ENCODE data around the gene COL28A1. TPM values are rescaled to one million over a fixed set of nuclear protein-coding genes. Genes with fewer than 3 reads are reported as not detected.

COL28A1 gene
- total RNA-seq, 1 donor: 0.36 TPM

DNA sequence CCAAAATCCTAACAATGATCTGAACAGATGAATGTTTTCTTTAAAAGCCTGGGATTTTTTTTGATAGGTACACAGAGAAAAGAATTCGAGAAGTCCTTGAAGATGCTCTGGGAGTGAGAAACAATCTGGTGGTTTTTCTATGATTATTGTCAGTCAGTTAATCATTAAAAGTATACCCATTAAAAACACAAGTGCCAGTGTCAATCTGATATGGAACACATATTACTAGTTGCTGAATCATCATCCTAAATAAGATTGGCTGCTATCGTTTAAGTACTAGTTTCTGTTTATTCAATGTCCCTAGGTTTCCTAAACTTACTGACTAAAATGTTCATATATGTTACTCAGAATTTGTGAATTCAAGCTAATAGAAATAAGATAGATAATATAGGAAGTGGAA, 16.1 kb downstream of the COL28A1 start:
- H3K4me1 ChIP-seq (ENCODE audit: insufficient read depth, low read length): peaks cover 11% of the 10 kb centered on the region
- H3K9me3 ChIP-seq (ENCODE audit: low read depth, low read length): no peaks in the 10 kb centered on the region
- H3K79me2 ChIP-seq (ENCODE audit: insufficient read depth, low read length): no peaks in the 10 kb centered on the region
- no peak overlapping the region for H2AFZ ChIP-seq (ENCODE audit: low read length)
- no peak for DNase-seq (ENCODE audit: insufficient read length, low spot score, missing footprints)
- no peak overlapping the region for H3K27ac ChIP-seq (ENCODE audit: low read depth, low read length)
- no peaks in the 10 kb centered on the region for H4K20me1 ChIP-seq (ENCODE audit: insufficient read depth, low read length)
- no peaks in the 10 kb centered on the region for H3K36me3 ChIP-seq (ENCODE audit: insufficient read depth, low read length)
- no peak overlapping the region for H3K4me3 ChIP-seq (ENCODE audit: insufficient read depth, low read length)
- H3K4me2 ChIP-seq (ENCODE audit: insufficient read depth, low read length): no peak overlapping the region
- no peaks in the 10 kb centered on the region for H3K27me3 ChIP-seq (ENCODE audit: insufficient read depth, low read length)
- TF ChIP-seq, protein P1, sequence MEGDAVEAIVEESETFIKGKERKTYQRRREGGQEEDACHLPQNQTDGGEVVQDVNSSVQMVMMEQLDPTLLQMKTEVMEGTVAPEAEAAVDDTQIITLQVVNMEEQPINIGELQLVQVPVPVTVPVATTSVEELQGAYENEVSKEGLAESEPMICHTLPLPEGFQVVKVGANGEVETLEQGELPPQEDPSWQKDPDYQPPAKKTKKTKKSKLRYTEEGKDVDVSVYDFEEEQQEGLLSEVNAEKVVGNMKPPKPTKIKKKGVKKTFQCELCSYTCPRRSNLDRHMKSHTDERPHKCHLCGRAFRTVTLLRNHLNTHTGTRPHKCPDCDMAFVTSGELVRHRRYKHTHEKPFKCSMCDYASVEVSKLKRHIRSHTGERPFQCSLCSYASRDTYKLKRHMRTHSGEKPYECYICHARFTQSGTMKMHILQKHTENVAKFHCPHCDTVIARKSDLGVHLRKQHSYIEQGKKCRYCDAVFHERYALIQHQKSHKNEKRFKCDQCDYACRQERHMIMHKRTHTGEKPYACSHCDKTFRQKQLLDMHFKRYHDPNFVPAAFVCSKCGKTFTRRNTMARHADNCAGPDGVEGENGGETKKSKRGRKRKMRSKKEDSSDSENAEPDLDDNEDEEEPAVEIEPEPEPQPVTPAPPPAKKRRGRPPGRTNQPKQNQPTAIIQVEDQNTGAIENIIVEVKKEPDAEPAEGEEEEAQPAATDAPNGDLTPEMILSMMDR (IDR thresholded peaks at IDR 0.05; ENCODE audit: extremely low read depth, low read depth, low read length): no peak

DNA sequence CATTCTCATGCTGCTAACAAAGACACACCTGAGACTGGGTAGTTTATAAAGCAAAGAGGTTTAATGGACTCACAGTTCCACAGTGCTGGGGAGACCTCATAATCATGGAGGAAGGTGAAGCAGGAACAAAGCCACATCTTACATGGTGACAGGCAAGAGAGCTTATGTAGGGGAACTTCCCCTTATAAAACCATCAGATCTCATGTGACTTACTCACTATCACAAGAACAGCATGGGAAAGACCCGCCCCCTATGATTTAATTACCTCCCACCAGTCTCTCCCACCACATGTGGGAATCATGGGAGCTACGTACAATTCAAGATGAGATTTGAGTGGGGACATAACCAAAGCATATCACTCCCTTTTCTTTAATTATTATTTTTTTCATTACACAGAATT, 16.6 kb downstream of the COL28A1 start:
- H3K9me3 ChIP-seq (ENCODE audit: low read depth, low read length): no peaks in the 10 kb centered on the region
- no peaks in the 10 kb centered on the region for H4K20me1 ChIP-seq (ENCODE audit: insufficient read depth, low read length)
- TF ChIP-seq, protein P1 (IDR thresholded peaks at IDR 0.05; ENCODE audit: extremely low read depth, low read depth, low read length): no peak
- DNase-seq (ENCODE audit: insufficient read length, low spot score, missing footprints): no peak
- H3K4me1 ChIP-seq (ENCODE audit: insufficient read depth, low read length): peaks cover 6% of the 10 kb centered on the region
- H3K4me3 ChIP-seq (ENCODE audit: insufficient read depth, low read length): no peak overlapping the region
- H3K27ac ChIP-seq (ENCODE audit: low read depth, low read length): no peak overlapping the region
- H2AFZ ChIP-seq (ENCODE audit: low read length): no peak overlapping the region
- H3K27me3 ChIP-seq (ENCODE audit: insufficient read depth, low read length): no peaks in the 10 kb centered on the region
- no peak overlapping the region for H3K4me2 ChIP-seq (ENCODE audit: insufficient read depth, low read length)
- H3K36me3 ChIP-seq (ENCODE audit: insufficient read depth, low read length): no peaks in the 10 kb centered on the region
- H3K79me2 ChIP-seq (ENCODE audit: insufficient read depth, low read length): no peaks in the 10 kb centered on the region

DNA sequence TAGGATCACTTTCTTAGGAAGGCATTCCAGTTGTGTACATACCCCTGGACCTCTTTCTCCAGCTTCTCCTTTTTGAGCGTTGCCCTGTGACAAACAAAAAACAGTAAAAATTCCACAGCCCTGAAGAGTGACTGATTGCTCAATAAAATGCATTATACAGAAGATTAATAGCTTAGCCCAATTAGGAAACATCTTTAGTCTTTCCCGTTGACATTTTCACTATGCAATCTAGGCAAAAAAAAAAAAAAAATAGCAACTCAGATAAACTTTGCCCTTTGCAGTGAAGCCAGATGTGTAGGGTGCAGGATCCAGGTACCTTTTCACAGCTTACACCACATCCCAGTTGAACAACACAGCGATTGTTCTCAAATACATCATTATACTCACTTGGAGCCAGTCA, 17.9 kb downstream of the COL28A1 start:
- no peak overlapping the region for H3K27ac ChIP-seq (ENCODE audit: low read depth, low read length)
- H3K79me2 ChIP-seq (ENCODE audit: insufficient read depth, low read length): no peaks in the 10 kb centered on the region
- no peaks in the 10 kb centered on the region for H3K9me3 ChIP-seq (ENCODE audit: low read depth, low read length)
- no peaks in the 10 kb centered on the region for H3K4me1 ChIP-seq (ENCODE audit: insufficient read depth, low read length)
- H3K27me3 ChIP-seq (ENCODE audit: insufficient read depth, low read length): no peaks in the 10 kb centered on the region
- TF ChIP-seq, protein P1 (IDR thresholded peaks at IDR 0.05; ENCODE audit: extremely low read depth, low read depth, low read length): no peak
- H3K36me3 ChIP-seq (ENCODE audit: insufficient read depth, low read length): no peaks in the 10 kb centered on the region
- no peak overlapping the region for H3K4me2 ChIP-seq (ENCODE audit: insufficient read depth, low read length)
- DNase-seq (ENCODE audit: insufficient read length, low spot score, missing footprints): no peak
- H2AFZ ChIP-seq (ENCODE audit: low read length): no peak overlapping the region
- H4K20me1 ChIP-seq (ENCODE audit: insufficient read depth, low read length): no peaks in the 10 kb centered on the region
- H3K4me3 ChIP-seq (ENCODE audit: insufficient read depth, low read length): no peak overlapping the region

- H3K4me3 ChIP-seq (ENCODE audit: insufficient read depth, low read length): no peak overlapping the region
- H4K20me1 ChIP-seq (ENCODE audit: insufficient read depth, low read length): no peaks in the 10 kb centered on the region
- H3K4me2 ChIP-seq (ENCODE audit: insufficient read depth, low read length): no peak overlapping the region
- H3K4me1 ChIP-seq (ENCODE audit: insufficient read depth, low read length): no peaks in the 10 kb centered on the region
- no peaks in the 10 kb centered on the region for H3K79me2 ChIP-seq (ENCODE audit: insufficient read depth, low read length)
- TF ChIP-seq, protein P1 (IDR thresholded peaks at IDR 0.05; ENCODE audit: extremely low read depth, low read depth, low read length): no peak
- H3K27me3 ChIP-seq (ENCODE audit: insufficient read depth, low read length): no peaks in the 10 kb centered on the region
- DNase-seq (ENCODE audit: insufficient read length, low spot score, missing footprints): no peak
- H2AFZ ChIP-seq (ENCODE audit: low read length): no peak overlapping the region
- no peaks in the 10 kb centered on the region for H3K9me3 ChIP-seq (ENCODE audit: low read depth, low read length)
- no peaks in the 10 kb centered on the region for H3K36me3 ChIP-seq (ENCODE audit: insufficient read depth, low read length)
- no peak overlapping the region for H3K27ac ChIP-seq (ENCODE audit: low read depth, low read length)
Observed at GRCh38 chr7:7516662-7517061, 19.0 kb downstream of the COL28A1 start.
